GM18498 (cell line): ENCODE data around the gene CTR9.
A peak's percentile ranks its signal among the peaks of the same experiment; 100 is the strongest.

Experiments used
- ATAC-seq: cut with Tn5 transposase; IDR thresholded peaks from one replicate; pipeline ENCODE4 v1.9.1; 2021; ENCODE audit warnings: mild to moderate bottlenecking, moderate library complexity; ENCODE audit not compliant: unreplicated experiment

Gene CTR9

DNA sequence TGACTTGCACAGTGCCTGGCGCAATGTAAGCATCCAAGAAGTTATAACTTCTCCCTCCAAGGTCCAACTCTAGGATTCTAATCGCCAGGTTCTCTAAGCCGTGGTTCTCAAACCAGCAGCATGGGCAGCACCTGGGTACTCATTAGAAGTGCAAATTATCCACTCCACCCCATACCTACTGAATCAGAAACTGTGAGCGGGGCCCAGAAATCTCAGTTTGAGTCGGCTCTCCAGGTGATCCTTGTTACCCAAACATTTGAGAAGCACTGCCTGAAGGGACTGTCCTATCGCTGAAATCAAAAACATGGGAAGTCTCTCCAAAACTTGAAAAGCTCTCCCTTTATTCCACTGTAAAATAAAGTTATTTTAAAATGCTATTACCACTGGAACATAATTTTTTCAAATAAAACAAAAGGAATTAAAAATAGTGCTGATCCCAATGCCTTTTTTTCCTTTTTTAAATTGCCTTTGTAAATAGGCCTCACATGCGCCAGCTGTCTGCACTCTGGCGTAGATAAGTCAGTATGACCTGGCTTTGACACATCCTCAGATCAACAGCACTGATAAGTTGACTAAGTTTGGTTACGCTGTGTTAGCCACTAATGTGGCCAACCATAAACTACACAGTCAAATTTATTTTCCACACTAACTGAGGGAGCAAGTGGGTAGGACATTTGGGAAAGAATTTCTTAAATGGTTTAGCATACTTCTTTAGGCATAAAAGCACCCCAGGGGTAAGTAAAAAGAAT is 8.4 kb upstream of the CTR9 start:
- peak; percentile 61 for ATAC-seq

DNA sequence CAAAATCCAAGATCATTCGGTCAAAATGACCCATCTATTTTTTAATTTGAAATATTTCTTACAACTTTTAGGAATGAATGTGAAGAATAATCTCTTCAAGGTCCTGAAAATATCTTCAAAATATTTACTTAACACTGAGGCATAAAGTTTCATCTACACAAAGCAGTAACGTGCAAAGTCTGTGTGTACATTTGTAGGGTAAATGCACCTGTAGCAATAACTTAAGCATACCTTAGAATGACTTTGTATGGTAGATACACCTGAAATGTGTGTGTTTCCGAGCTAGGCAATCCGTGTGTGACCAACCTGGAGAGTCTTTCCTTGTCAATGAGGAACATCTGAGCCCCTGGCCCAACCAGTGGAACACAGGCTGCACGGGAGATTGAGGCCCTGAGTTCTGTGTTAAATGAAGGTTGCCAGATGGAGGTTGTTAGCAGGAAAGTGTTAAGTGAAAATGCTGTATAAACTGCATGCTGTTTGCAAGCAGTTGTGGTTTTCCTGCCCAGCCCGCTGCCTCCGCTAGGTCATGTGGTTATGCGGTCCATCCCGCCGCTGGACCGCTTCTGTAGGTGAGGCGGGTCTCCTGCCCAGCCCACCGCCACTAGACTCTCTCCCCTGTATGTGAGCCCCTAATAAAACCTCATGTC is 7.6 kb upstream of the CTR9 start:
- peak; percentile 53 for ATAC-seq

DNA sequence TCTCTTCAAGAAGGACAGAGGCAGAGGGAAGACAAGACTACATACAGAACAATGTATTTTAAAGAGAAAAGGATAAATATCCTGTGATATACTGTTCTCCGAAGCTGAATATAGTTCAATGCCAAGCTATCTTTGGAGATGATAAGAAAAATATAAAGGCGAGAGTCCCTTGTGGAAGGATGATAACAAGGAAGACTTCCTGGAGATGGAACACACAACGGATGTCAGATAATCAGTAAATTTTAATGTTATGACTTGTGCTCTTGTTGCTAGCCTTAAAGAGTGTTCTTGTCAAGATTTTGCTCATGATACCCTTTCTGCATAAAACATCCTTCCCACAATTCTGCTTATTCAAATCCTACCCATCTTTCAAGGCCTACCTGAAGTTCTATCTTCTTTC is 6.8 kb upstream of the CTR9 start:
- no peak for ATAC-seq

DNA sequence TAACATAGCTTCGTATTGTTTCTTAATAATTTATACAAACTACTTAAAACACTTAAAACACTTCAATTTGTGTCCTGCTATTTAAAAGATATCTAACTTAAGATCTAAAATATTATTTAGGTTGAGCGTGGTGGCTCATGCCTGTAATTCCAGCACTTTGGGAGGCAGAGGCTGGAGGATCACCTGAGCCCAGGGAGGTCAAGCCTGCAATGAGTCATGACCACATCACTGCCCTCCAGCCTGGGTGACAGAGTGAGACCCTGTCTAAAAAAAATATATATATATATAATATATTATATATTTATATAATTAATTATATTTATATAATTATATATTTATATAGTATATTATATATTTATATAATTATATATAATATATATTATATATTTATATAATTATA is 4.2 kb upstream of the CTR9 start:
- ATAC-seq, result no peak

DNA sequence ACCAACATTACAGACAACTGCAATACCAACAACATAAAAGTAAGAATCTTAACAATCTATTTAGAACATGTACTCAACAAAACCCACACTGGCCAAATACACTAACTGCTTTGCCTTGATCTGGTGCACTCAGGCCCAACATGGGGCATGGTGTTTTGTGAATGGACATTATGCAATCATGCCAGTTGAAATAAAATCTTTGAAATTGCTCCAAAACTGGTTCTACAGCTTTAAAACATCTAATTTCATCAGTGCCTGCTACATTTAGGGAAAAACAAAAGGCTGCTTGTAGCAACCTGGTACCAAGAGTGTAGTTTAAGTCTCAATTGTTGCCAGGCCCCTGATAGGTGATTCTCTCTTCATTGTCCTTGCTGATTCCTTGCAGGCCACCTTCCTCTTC is 3.3 kb upstream of the CTR9 start:
- ATAC-seq, result no peak

DNA sequence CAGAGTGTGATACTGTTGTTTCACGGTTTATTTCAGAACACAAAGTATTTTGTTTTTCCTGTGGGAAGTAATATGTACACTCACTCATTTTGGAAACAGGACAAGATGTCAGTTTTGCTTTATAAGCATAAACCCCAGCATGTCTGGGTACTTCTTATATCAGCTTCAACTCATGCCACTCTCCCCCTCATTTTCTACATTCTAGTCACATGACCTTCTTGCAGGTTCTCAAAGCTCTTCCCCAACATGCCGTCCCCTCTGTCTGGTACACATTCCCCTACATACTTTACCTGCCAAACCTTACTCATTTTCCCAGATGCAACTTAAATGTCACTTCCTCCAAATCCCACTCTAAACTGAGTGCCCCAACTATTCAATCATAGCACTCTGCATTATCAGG is 1.6 kb upstream of the CTR9 start:
- ATAC-seq, result no peak

DNA sequence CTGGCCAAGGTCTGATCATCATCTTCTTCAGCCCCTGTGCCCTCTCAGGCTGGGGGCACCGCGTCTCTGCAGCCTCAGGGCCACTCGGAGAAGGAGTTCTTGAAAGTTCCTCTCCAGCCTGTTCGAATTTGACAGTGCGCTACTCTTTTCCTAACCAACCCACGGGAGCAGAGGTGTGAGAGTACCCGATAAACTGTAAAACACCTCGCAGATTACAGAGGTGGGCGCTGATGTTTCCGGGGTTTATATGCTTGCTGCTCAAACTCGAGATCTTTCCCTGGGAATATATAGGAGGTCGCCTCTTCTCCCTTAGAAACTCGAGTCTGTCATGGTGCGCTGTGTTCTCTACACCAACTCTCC is 515 bp downstream of the CTR9 start:
- peak; percentile 30 for ATAC-seq

DNA sequence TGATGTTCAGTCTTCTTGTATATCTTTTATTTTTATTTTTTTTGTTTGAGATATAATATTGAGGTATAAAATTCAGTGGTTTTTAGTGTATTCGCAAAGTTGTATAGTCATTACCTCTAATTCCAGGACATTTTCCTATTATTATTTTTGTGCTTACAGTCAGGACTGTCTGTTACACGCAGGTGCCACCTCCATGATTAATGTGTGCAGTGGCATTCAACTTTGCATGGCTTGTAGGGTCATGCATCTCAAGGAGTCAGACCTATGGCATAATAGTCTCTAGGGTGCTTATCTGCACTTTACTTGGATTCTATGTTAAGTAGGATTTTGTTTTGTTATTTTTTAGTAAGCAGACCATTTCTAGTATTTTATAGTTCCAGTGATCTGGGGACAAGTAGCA is 1.0 kb downstream of the CTR9 start:
- ATAC-seq, result no peak

DNA sequence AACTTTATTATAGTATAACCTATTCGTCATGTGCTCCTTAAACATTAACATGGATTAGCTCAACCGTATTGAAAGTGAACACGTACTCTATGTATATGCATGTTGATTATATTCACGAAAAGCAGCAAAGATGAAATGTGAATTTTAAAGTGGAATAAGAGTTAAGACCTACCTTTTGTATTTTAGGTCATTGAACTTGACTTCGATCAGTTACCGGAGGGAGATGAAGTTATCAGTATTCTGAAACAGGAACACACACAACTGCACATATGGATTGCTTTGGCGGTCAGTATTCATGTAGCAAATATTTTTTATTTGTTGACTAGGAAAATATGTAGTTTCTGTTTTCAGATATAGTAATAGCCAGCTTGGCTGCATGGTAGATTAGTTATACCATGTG is 1.4 kb downstream of the CTR9 start:
- no peak for ATAC-seq

DNA sequence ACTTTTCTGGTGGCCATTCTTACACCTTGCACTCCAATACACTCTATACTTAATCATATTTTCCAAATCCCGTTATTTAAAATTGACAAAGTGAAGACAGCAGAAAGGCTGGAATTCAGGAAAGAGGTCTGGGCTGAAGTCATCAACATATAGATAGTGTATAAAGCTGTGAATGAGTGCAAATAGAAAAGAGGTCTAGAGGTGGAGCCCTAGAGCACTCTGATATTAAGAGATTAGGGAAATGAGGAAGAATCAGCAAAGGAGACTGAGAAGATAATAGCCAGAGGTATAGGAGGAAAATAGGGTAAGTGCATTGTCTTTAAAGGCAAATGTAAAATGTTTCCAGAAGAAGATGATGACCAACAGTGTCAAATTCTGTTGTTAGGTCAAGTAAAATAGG is 7.9 kb downstream of the CTR9 start:
- ATAC-seq, result no peak

DNA sequence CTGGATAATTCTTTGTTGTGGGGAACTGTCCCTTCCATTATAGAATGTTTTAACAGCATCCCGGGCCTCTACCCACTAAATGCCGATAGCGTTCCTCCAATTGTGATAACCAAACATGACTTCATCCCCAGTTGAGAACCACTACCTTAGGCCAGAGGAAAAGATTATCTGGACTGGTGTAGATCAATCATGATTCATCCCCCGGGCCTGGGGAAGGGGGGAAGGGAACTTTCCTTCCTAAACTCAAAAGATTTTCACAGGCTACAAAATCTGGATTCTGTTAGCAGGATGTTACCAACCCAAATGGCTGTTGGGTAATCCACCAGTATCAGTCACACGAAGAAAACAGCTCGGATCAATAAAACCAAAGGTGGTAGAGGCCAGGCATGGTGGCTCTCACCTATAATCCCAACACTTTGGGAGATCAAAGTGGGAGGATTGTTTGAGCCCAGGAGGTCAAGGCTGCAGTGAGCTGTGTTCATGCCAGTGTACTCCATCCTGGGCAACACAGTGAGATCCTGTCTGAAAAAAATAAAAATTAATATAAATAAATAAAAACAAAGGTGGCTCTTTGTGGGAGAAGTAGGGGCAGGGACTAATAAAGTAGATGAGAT is 10.1 kb downstream of the CTR9 start:
- no peak for ATAC-seq

DNA sequence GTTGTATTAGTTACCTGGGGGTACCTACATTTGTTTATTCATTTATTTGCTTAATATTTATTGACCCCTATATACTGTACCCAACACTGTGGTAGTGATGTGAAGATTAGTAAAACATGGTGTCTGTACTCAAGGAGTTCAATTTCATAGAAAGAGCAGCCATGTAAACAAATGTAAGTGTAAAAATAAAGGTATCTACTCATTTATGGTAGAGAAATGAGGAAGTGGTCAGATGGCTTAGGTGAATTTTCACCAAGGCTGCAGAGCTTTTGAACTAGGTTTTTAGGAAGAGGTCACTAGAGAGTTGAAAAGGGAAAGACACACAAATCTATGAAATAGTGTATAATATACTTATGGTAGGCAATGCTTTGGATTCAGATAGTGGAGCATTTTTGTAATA is 11.1 kb downstream of the CTR9 start:
- ATAC-seq, result peak; percentile 84

DNA sequence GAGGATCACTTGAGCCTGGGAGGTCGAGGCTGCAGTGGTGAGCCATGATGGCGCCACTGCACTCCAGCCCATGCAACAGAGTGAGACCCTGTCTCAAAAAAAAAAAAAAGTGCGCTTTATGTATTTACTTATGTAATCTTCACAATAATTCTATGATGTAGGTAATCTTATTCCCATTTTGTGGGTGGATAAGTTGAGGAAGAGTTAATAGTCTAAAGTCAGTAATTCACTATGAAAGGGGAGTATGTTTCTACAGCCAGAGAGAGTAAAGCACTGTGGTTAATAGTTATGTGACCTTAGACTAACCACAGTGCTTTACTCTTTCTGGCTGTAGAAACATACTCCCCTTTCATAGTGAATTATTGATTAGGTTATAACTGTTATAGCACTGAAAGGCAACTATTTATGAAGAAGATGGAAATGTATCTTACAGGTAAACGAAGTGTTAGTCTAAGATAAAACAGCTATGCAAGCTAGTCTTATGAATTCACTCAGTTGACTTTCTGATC is 11.9 kb downstream of the CTR9 start:
- peak; percentile 51 for ATAC-seq

DNA sequence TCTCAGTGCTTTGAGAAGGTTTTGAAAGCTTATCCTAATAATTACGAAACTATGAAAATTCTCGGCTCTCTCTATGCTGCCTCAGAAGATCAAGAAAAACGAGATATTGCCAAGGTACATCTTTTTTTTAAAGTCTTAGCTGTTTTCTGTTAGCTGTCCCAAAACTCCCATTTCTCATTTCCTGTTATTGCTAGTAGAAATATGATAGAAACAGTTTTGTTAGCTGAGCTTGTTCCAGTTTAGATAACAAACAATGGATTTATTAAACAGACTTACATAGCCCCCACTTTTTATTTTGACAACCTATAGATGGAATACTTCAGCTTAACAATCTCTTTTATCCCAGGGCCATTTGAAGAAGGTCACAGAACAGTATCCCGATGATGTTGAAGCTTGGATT is 12.7 kb downstream of the CTR9 start:
- ATAC-seq, result no peak

DNA sequence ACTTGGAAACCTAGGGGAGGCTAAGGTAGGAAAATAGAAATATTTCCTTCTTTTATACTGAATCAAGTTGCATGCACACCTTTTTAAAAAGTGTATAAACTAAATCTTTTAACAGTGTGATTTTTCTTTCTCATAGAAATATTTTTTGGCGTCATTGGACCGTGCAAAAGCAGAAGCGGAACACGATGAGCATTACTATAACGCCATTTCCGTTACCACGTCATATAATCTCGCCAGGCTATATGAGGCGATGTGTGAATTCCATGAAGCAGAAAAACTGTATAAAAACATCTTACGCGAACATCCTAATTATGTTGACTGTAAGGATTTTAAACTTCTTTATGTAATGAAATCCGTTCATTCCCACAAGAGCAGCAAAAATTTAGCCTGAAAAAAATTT is 13.4 kb downstream of the CTR9 start:
- no peak for ATAC-seq

DNA sequence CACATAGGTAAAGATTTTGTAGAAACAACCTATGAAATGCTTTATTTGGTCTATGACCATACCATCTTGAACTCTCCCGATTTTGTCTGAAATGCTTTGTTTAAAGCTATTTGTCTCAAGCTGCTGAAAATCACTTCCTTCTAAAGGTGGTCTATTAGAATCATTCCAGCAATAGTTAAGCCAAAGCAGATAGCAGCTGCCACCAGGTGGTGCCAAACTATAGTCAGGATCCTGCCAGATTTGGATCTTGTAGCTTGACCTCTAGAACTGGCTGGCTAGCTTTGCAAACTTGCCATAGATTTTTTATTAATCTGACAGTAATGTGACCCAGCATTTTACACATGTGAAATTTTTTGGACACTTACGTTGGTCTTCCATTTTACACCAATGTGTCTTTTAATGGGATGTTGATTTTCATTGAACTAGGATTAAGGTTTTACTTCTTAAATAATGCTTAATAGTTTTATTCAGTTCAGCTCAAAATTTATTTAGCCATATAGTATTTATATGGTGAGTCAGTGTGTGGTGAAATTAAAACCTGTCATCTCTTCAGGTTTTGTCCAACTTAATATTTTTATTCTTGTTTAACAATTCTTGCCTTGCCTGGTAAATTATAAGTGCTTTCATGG is 19.7 kb downstream of the CTR9 start:
- no peak for ATAC-seq

DNA sequence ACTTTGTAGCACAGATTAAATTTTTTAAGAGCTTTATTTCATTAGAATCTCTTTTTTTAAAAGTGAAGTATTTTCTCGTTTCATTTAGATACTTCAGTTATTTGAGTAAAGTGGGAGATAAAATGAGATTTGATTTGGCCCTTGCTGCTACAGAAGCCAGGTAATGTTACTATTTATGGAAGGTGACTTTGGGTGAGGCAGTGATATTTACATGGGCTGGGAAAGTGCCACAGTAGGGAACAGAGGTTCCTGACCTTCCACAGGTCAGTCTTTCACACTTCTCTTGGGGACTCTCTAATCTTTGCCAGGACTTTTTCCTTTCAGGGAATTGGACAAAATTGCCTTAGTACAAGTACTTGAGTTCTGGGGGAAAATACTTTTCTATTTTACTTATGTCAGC is 20.4 kb downstream of the CTR9 start:
- no peak for ATAC-seq

DNA sequence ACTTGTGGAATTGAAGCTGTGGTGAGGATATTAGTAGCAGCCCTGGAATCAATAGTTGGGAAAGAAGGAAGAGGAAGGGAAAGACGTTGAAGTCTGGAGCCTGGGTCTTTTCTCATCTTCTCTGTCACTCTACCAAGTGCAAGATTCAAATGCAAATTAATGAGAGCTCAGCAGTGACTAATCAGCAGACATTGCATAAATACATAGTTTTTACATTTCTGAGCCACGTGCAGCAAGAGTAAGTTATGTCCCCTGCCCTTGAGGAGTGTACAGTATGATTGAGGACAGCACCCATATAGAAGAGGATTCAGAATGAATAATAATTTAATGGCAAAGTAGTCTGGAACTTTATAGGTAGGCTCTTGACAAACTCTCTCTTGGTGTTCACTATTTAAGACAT is 23.8 kb downstream of the CTR9 start:
- ATAC-seq, result no peak

DNA sequence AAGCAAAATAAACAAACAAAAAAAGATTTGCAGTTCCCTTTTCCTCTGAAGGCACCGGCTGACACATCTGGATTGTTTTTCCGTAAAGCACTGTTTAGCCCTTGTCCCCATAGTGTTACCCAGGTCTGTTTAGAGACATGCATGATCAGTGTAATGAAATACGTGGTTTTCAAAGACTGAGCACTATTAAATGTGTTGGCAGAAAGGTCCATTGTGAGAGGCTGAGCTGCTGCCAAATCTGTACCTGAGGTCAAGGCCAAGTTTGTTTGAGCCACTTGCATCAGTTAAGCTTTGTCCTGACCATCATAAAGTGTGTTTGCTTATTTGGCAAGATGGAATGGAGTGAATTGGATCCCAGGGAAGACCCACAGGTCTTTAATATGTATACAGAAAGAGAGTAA is 26.3 kb downstream of the CTR9 start:
- ATAC-seq, result no peak

DNA sequence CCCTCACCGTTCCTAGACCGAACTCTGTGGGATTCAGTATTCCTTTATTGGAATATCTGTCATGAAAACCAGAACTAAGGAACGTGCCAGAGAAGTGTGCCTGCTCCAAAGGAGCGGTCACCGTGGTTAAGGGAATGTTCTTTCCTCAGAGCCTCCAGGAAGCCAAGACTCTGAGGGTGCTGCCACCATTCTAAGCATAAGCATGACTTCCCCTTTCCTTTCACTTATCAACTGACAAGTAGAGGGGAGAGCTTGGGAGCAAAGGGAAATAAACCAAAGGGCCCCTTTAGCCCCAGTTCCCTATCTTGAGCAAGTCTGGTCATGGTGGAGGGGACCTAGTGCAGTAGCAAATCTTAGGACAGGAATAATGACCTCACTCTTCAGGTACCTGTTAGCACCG is 26.8 kb downstream of the CTR9 start:
- ATAC-seq, result no peak

DNA sequence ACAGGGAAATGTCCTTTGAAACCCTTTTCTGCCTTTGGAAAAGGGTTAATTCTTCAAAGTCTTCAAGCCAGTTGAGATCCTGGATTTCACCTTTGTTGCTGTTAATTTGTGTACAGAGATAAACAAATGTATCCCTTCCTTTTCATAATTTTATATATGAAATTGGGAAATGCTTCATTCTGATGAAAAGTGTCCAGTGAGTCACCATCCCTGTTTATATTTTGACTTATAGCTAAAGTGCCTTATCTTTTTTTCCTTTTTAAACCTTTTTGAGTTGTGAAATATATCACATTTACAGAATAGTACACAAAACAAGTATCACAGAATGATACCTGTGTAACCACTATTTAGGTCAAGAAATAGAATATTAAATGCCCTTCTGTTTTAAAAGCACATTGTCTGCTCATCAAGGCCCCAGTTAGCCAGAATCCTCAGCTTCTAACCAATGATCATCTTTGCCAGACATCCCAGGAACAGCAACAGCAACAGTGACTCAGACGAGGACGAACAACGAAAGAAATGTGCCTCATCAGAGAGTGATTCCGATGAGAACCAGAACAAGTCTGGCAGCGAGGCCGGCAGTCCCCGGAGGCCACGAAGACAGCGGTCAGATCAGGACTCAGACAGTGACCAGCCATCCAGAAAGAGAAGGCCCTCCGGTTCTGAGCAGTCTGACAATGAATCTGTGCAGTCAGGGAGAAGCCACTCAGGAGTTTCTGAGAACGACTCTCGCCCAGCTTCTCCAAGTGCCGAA is 27.3 kb downstream of the CTR9 start:
- no peak for ATAC-seq
